ENCODE measurements around the gene S100A5. TPM values are rescaled to one million over a fixed set of nuclear protein-coding genes. Genes with fewer than 3 reads are reported as not detected.
"Not testable (repeated sequence)": the region's sequence is repeated elsewhere in the genome, so short reads cannot be mapped to it uniquely, and the experiment has no call there.

Gene S100A5
- total RNA-seq, 1 donor from 2014 or later: 2.6 TPM

GRCh38 chr1:153562021-153562420, 21.3 kb upstream of the S100A5 start:
- H3K9me3 Mint-ChIP-seq; DNase-seq; intact Hi-C loops (cut with micrococcal nuclease); H3K27ac Mint-ChIP-seq; H3K27me3 Mint-ChIP-seq; H3K36me3 Mint-ChIP-seq (ENCODE audit: low read depth); H3K4me3 Mint-ChIP-seq: not testable (repeated sequence)
- peaks cover 16% of the 10 kb centered on the region for H3K4me1 Mint-ChIP-seq

DNA sequence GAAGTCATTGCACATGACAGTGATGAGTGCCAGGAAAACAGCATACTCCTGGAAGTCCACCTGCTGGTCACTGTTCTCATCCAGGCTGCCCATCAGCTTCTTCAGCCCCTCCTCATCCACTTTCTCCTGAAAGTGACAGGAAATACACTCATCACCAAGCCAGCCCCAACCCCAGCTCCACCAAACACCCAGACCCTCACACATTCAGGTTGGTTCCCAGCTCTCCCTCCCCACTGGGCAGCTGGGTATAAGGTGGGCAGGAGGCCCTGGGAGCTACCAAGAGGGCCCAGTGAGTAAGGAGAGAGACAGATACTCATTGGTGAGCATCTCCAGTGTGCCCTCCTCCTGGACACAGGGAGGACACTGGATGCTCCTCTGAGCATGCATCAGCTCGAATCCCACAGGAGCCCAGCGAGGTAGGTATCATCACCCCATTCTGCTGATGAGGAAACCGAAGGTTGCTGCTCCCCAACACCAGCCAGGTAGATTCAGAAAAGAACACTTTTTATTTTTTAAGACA, 20.8 kb upstream of the S100A5 start:
- H3K36me3 Mint-ChIP-seq (ENCODE audit: low read depth): no peaks in the 10 kb centered on the region
- peaks cover 12% of the 10 kb centered on the region for H3K4me1 Mint-ChIP-seq
- intact Hi-C loops (cut with micrococcal nuclease): no loop called here
- no peak overlapping the region for H3K27ac Mint-ChIP-seq
- DNase-seq: no peak
- H3K4me3 Mint-ChIP-seq: no peak overlapping the region
- no peaks in the 10 kb centered on the region for H3K27me3 Mint-ChIP-seq
- no peaks in the 10 kb centered on the region for H3K9me3 Mint-ChIP-seq

GRCh38 chr1:153560771-153561465, 20.2 kb upstream of the S100A5 start:
- Mint-ChIP-seq H3K9me3 (no peaks in the 10 kb centered on the region), H3K4me3 (no peak overlapping the region), H3K27ac (no peak overlapping the region), H3K36me3 (ENCODE audit: low read depth) (no peaks in the 10 kb centered on the region), H3K27me3 (no peaks in the 10 kb centered on the region), H3K4me1 (peaks cover 11% of the 10 kb centered on the region)
- intact Hi-C loops (cut with micrococcal nuclease): no loop called here
- no peak for DNase-seq

GRCh38 chr1:153560241-153560640, 19.5 kb upstream of the S100A5 start:
- Mint-ChIP-seq H3K27me3 (no peaks in the 10 kb centered on the region), H3K4me3 (no peak overlapping the region), H3K9me3 (no peaks in the 10 kb centered on the region), H3K36me3 (ENCODE audit: low read depth) (no peaks in the 10 kb centered on the region), H3K27ac (no peak overlapping the region), H3K4me1 (peaks cover 7% of the 10 kb centered on the region)
- intact Hi-C loops (cut with micrococcal nuclease): no loop called here
- no peak for DNase-seq

DNA sequence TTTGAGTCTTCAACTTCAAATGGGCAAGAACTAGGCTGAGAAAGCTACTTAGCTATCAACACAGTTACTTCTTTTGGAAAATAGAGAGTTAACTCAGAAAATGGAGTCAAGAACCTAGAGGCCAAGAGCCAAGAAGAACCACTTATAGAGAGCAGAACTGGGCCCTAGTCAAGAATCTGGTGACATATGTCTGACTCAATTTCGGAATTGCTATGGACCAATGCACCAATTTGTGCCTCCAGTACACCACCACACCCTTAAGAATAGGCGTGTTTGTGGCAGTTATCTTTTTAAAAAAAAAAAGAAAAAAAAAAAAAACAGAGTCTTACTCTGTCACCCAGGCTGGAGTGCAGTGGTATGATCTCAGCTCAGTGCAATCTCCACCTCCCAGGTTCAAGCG, 17.1 kb upstream of the S100A5 start:
- intact Hi-C loops (cut with micrococcal nuclease): no loop called here
- peaks cover 13% of the 10 kb centered on the region for H3K4me1 Mint-ChIP-seq
- no peaks in the 10 kb centered on the region for H3K9me3 Mint-ChIP-seq
- no peaks in the 10 kb centered on the region for H3K36me3 Mint-ChIP-seq (ENCODE audit: low read depth)
- H3K27ac Mint-ChIP-seq: no peak overlapping the region
- no peaks in the 10 kb centered on the region for H3K27me3 Mint-ChIP-seq
- H3K4me3 Mint-ChIP-seq: no peak overlapping the region
- no peak for DNase-seq

DNA sequence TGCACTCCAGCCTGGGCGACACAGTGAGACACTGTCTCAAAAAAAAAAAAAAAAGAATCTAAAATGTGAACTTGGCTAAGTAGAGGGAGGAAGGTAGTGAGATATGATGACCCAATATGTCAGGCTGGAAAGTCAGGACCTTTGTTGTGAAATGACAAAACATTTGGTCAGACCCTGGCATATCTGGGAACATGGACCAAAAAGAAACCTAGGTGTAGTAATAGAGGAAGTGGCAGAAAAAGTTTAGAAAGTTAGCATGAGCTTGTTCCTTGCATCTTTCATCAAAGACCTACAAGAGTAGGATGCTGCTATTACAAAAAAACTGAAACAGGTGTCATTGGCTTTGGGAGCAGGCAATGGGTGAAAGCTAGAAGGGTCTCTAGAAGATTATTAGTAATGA, 15.6 kb upstream of the S100A5 start:
- H3K9me3 Mint-ChIP-seq: no peaks in the 10 kb centered on the region
- peaks cover 10% of the 10 kb centered on the region for H3K4me1 Mint-ChIP-seq
- no peaks in the 10 kb centered on the region for H3K27me3 Mint-ChIP-seq
- no peak overlapping the region for H3K27ac Mint-ChIP-seq
- intact Hi-C loops (cut with micrococcal nuclease): no loop called here
- no peaks in the 10 kb centered on the region for H3K36me3 Mint-ChIP-seq (ENCODE audit: low read depth)
- DNase-seq: no peak
- no peak overlapping the region for H3K4me3 Mint-ChIP-seq

DNA sequence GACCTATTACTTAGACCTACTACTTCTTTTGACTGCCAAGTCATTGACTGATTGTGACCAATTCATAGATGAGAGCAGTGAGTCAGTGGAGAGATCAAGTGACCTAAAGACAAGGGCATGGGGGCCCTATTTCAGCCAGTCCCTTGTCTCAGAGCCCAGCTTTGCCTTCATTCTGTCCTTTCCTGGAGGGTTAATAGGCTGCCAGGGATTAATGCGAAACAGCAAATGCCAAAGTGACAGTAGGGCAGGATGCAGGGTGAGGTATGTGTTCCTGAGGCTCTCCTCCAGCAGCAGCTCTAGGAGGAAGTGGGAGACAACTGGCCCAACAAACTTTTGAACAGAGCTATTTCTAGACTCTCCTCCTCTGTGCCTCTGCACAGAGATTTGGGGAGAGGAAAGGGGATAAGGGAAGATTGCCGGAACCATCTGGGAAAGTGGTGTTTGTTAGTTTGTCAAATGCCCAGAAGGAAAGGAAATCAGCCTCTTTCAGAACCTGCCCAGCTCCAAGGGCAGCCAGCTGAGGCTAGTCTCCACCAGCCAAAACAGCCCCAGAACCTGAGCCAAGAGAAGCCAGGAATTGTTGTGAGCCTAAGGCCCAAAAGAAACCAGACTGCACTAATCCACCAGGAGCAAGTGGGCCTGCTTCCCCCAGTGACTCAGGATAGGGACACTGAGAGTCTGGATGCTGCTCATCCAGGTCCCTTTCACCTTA, 13.3 kb upstream of the S100A5 start:
- Mint-ChIP-seq H3K36me3 (ENCODE audit: low read depth) (no peaks in the 10 kb centered on the region), H3K9me3 (no peaks in the 10 kb centered on the region), H3K27ac (no peak overlapping the region), H3K27me3 (no peaks in the 10 kb centered on the region), H3K4me3 (no peak overlapping the region), H3K4me1 (peaks cover 16% of the 10 kb centered on the region)
- intact Hi-C loops (cut with micrococcal nuclease): no loop called here
- peak; percentile 56 for DNase-seq

GRCh38 chr1:153553096-153553495, 12.4 kb upstream of the S100A5 start:
- Mint-ChIP-seq H3K4me1 (peaks cover 25% of the 10 kb centered on the region), H3K4me3 (no peak overlapping the region), H3K9me3 (no peaks in the 10 kb centered on the region), H3K27ac (no peak overlapping the region), H3K27me3 (no peaks in the 10 kb centered on the region), H3K36me3 (ENCODE audit: low read depth) (no peaks in the 10 kb centered on the region)
- intact Hi-C loops (cut with micrococcal nuclease): no loop called here
- no peak for DNase-seq

DNA sequence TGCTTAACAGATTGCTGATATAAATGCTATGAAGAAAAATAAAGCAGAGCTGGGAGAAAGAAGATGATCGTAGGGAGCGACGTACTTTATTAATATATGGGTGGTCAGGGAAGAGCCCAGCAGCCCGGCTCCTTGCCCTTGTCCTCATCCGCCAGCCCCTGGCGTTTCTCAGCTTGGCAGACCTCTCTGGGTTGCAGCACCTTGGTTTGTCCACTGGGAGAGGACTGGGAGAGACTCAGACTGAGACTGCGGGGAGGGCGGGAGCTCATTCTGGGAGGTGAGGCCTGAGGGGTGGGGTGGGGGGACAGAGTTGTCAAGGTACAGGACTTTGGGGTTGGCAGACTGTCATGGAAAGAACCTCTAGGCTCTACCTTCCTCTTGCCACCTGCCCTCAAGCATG, 11.6 kb upstream of the S100A5 start:
- Mint-ChIP-seq H3K9me3 (no peaks in the 10 kb centered on the region), H3K4me3 (no peak overlapping the region), H3K36me3 (ENCODE audit: low read depth) (no peaks in the 10 kb centered on the region), H3K27me3 (no peaks in the 10 kb centered on the region), H3K27ac (no peak overlapping the region), H3K4me1 (peaks cover 28% of the 10 kb centered on the region)
- intact Hi-C loops (cut with micrococcal nuclease): no loop called here
- DNase-seq: no peak

- H3K4me1 Mint-ChIP-seq: peaks cover 30% of the 10 kb centered on the region
- intact Hi-C loops (cut with micrococcal nuclease): no loop called here
- DNase-seq: no peak
- no peaks in the 10 kb centered on the region for H3K36me3 Mint-ChIP-seq (ENCODE audit: low read depth)
- no peak overlapping the region for H3K4me3 Mint-ChIP-seq
- no peaks in the 10 kb centered on the region for H3K27me3 Mint-ChIP-seq
- H3K9me3 Mint-ChIP-seq: no peaks in the 10 kb centered on the region
- no peak overlapping the region for H3K27ac Mint-ChIP-seq
Measured at GRCh38 chr1:153550827-153551500, 10.2 kb upstream of the S100A5 start.

GRCh38 chr1:153550398-153550758, 9.6 kb upstream of the S100A5 start:
- intact Hi-C loops (cut with micrococcal nuclease): no loop called here

GRCh38 chr1:153549741-153550397, 9.1 kb upstream of the S100A5 start:
- Mint-ChIP-seq H3K27ac (no peak overlapping the region), H3K4me1 (peaks cover 41% of the 10 kb centered on the region), H3K36me3 (ENCODE audit: low read depth) (peaks cover 2% of the 10 kb centered on the region), H3K27me3 (no peaks in the 10 kb centered on the region), H3K9me3 (no peaks in the 10 kb centered on the region), H3K4me3 (no peak overlapping the region)
- intact Hi-C loops (cut with micrococcal nuclease): no loop called here
- DNase-seq: no peak

More at GRCh38 chr1:153550398-153550758, 9.6 kb upstream of the S100A5 start:
- DNase-seq: no peak
- Mint-ChIP-seq H3K4me3 (no peak overlapping the region), H3K4me1 (peaks cover 36% of the 10 kb centered on the region), H3K27ac (no peak overlapping the region), H3K9me3 (no peaks in the 10 kb centered on the region), H3K36me3 (ENCODE audit: low read depth) (no peaks in the 10 kb centered on the region), H3K27me3 (no peaks in the 10 kb centered on the region)

GRCh38 chr1:153548722-153549688, 8.3 kb upstream of the S100A5 start, which contains the start of gene S100A3:
Gene S100A3, minus strand, starts transcription at chr1:153549258. Its CDS starts 773 bp downstream, at chr1:153548485.
- Mint-ChIP-seq H3K4me1 (peaks cover 49% of the 10 kb centered on the region), H3K9me3 (no peaks in the 10 kb centered on the region), H3K27ac (peak within 1 kb of the TSS; percentile 17), H3K36me3 (ENCODE audit: low read depth) (peaks cover 8% of the 10 kb centered on the region), H3K27me3 (no peaks in the 10 kb centered on the region), H3K4me3 (no peak within 1 kb of the TSS)
- intact Hi-C loops (cut with micrococcal nuclease): no loop called here
- DNase-seq: no peak
